Measurements from ENCODE around the gene CDC42EP3.

DNA sequence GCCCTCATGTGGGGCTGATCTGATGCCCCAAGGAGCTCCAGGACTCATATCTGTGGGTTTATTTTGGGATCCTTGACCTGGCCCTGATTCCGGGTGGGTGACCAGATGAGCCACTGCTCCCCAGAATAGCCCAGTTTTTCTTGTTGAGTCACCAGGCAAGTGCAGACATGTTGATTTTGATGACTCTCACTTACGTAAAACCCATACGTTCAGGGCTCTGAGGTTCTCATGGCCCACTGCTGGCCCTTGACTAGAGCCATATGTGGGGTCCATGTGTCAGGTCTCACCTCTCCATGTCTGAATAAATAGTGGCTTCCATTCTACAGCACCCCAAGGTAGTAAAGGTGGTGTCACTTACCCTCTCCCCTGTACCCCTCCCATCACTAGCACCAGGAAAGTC is 41.9 kb downstream of the CDC42EP3 start:
- TF ChIP-seq, protein P1, sequence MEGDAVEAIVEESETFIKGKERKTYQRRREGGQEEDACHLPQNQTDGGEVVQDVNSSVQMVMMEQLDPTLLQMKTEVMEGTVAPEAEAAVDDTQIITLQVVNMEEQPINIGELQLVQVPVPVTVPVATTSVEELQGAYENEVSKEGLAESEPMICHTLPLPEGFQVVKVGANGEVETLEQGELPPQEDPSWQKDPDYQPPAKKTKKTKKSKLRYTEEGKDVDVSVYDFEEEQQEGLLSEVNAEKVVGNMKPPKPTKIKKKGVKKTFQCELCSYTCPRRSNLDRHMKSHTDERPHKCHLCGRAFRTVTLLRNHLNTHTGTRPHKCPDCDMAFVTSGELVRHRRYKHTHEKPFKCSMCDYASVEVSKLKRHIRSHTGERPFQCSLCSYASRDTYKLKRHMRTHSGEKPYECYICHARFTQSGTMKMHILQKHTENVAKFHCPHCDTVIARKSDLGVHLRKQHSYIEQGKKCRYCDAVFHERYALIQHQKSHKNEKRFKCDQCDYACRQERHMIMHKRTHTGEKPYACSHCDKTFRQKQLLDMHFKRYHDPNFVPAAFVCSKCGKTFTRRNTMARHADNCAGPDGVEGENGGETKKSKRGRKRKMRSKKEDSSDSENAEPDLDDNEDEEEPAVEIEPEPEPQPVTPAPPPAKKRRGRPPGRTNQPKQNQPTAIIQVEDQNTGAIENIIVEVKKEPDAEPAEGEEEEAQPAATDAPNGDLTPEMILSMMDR (IDR thresholded peaks at IDR 0.05), result no peak
- no peak for TF ChIP-seq POLR2A (IDR thresholded peaks at IDR 0.05)

All from esophagus squamous epithelium (tissue), 4 donors.